Measurements from ENCODE around the gene VSTM2A.

Gene VSTM2A

GRCh38 chr7:54596747-54597146 lies 54.6 kb downstream of the VSTM2A start:
- H3K27ac ChIP-seq: no peak overlapping the region
- DNase-seq (ENCODE audit: low spot score): no peak
- no peak for TF ChIP-seq CTCF (IDR thresholded peaks at IDR 0.05)
- H3K4me3 ChIP-seq: no peak overlapping the region

- no peak for DNase-seq (ENCODE audit: low spot score)
- Histone ChIP-seq H3K27ac (no peak overlapping the region), H3K4me3 (no peak overlapping the region)
- TF ChIP-seq CTCF (IDR thresholded peaks at IDR 0.05): no peak
Measured at GRCh38 chr7:54615537-54615936, 73.4 kb downstream of the VSTM2A start.

Measured in coronary artery (tissue), 2 donors.